Activated CD8-positive, alpha-beta T cell treated with anti-CD3 and anti-CD28 coated beads, Interleukin-2, amount 10 ng/mL, durations not matched to agents 7 days and 5 days (primary cell): ENCODE measurements around the gene MAP1LC3A. TPM values are rescaled to one million over a fixed set of nuclear protein-coding genes. Genes with fewer than 3 reads are reported as not detected.

Source experiments
- ATAC-seq: fragments of 150-1000 bp; cut with Tn5 transposase; one replicate; pipeline ENCODE4 v1.10.0; 2021; ENCODE audit warnings: moderate library complexity
- CTCF ChIA-PET: fragments of 350-600 bp; sonication (Branson Sonifier 250); formaldehyde crosslinking; loops from one replicate; lab custom pipeline; 2021; ENCODE audit warnings: antibody characterized with exemption; lab: Charles Lee
- POLR2A ChIA-PET: fragments of 350-600 bp; sonication (Branson Sonifier 250); formaldehyde crosslinking; loops from one replicate; lab custom pipeline; 2021; ENCODE audit warnings: antibody characterized with exemption; lab: Charles Lee
- DNase-seq: peaks from one replicate; pipeline ENCODE4 v3.0.0-alpha.2; 2020
- H3K27ac Mint-ChIP-seq: one replicate; pipeline ENCODE4 v1.8.0; 2021; ENCODE audit warnings: mild to moderate bottlenecking, mixed read lengths
- H3K27me3 Mint-ChIP-seq: one replicate; pipeline ENCODE4 v1.8.0; 2021; ENCODE audit warnings: low read depth, mixed read lengths
- H3K36me3 Mint-ChIP-seq: one replicate; pipeline ENCODE4 v1.8.0; 2021; ENCODE audit warnings: low read depth, mixed read lengths
- H3K4me1 Mint-ChIP-seq: one replicate; pipeline ENCODE4 v1.8.0; 2021; ENCODE audit warnings: low read depth, mixed read lengths
- H3K4me3 Mint-ChIP-seq: one replicate; pipeline ENCODE4 v1.8.0; 2021; ENCODE audit warnings: mild to moderate bottlenecking, mixed read lengths
- H3K9me3 Mint-ChIP-seq: one replicate; pipeline ENCODE4 v1.8.0; 2022; ENCODE audit warnings: mixed read lengths; ENCODE audit not compliant: insufficient read depth
- total RNA-seq, 2 experiments: library from RNA; stranded (reverse); gene quantifications; one replicate each; pipeline ENCODE4 v1.2.3, GENCODE V29; 2021

The MAP1LC3A gene
- total RNA-seq, 2 experiments from 2014 or later, result 1.4 to 1.6 TPM

DNA sequence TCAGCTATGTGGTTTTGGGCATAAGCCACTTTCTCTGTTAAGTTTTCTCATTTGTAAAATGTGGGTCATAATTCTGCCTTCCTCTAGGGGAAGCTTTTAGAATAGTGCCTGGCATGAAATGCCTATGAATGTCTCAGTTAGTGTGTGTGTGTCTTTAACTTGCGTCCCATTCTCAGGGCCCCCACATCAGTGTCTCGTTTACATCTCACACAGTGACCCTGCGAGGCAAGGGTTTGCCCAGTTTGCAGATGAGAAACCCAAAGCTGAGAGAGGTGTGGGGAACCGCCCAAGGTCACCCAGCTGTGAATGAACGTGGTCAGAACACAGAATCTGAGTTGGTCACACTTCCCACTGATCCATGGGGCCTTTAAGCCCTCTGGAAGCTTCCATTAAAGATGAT, 28.2 kb upstream of the MAP1LC3A start:
- CTCF ChIA-PET, result interaction anchor here (1.0 to 3.7 kb wide), 4 partner anchors 9 to 231 kb away, joined by 3 to 16 read pairs (median 8); no protein-coding TSS in a partner anchor
- Mint-ChIP-seq H3K27me3 (no peaks in the 10 kb centered on the region), H3K4me1 (peaks cover 2% of the 10 kb centered on the region), H3K27ac (no peak overlapping the region), H3K36me3 (peaks cover 47% of the 10 kb centered on the region), H3K9me3 (no peaks in the 10 kb centered on the region), H3K4me3 (no peak overlapping the region)
- no peak for DNase-seq
- POLR2A ChIA-PET, result no interaction called here
- ATAC-seq, result no peak

DNA sequence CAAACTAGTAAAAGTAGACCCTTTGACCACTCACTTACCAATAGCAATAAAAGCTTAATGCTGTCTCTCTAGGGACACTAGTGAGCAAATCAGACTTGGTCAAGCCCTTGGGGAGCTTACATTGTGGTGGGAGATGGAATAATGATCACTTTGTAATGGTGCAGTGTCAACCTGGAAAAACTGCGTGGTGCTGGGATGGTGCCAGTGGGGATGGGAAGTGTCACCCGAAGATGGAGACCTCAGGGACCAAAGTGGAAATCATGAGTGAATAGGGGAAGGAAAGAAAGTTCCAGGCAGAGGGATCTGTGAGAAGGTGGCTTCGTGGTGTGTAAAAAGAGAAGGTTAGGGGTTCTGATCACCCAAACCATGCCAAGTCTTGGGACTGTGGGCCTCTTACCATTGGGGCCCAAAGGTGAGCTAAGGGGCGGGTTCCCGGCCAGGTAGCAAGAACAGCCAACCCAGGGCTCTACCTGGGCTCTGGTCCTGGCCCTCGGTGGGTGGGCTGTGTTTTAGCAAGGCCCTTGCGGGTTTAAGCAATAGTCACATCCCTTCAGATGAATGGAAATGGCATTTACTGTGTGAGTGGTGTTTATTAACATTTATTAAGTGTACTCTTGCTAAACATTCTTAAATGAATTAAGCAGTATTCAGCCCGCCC, 26.8 kb upstream of the MAP1LC3A start:
- H3K4me1 Mint-ChIP-seq, result peaks cover 2% of the 10 kb centered on the region
- H3K4me3 Mint-ChIP-seq, result no peak overlapping the region
- POLR2A ChIA-PET, result interaction anchor here (1.5 kb wide), 1 partner anchor 12 kb away, joined by 3 read pairs; no protein-coding TSS in a partner anchor
- peaks cover 46% of the 10 kb centered on the region for H3K36me3 Mint-ChIP-seq
- ATAC-seq (no peak), DNase-seq (no peak)
- peak overlapping the region; percentile 22 for H3K27ac Mint-ChIP-seq
- CTCF ChIA-PET, result interaction anchor here (1.1 to 3.7 kb wide), 3 partner anchors 15 to 219 kb away, joined by 3 to 16 read pairs (median 3); no protein-coding TSS in a partner anchor
- H3K9me3 Mint-ChIP-seq, result no peaks in the 10 kb centered on the region
- no peaks in the 10 kb centered on the region for H3K27me3 Mint-ChIP-seq

DNA sequence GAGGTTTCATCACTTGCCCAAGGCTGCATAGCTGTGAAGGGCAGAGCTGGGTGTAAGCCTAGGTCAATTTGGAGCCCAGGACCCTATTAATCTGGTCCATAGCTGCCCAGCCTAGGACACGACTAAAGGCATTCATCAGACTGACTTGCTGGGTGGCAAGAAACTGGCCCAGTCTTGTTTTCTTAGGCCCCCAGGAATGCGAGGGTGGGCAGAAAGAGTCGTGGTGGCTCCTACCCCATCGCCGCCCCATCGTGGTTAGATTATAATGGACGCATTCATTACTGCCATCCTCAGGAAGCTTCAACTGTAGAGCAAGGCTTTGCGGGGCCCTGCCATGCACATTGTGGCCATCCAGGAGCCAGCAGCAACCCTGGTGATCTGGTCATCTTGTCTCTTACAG, 26.2 kb upstream of the MAP1LC3A start:
- CTCF ChIA-PET, result interaction anchor here (3.7 kb wide), 1 partner anchor 220 kb away, joined by 16 read pairs; no protein-coding TSS in a partner anchor
- H3K27me3 Mint-ChIP-seq, result no peaks in the 10 kb centered on the region
- no peaks in the 10 kb centered on the region for H3K9me3 Mint-ChIP-seq
- no peak for DNase-seq
- no peak for ATAC-seq
- no peak overlapping the region for H3K27ac Mint-ChIP-seq
- H3K36me3 Mint-ChIP-seq, result peaks cover 46% of the 10 kb centered on the region
- H3K4me1 Mint-ChIP-seq, result peaks cover 2% of the 10 kb centered on the region
- H3K4me3 Mint-ChIP-seq, result no peak overlapping the region
- POLR2A ChIA-PET, result interaction anchor here (1.5 kb wide), 1 partner anchor 11 kb away, joined by 3 read pairs; no protein-coding TSS in a partner anchor

DNA sequence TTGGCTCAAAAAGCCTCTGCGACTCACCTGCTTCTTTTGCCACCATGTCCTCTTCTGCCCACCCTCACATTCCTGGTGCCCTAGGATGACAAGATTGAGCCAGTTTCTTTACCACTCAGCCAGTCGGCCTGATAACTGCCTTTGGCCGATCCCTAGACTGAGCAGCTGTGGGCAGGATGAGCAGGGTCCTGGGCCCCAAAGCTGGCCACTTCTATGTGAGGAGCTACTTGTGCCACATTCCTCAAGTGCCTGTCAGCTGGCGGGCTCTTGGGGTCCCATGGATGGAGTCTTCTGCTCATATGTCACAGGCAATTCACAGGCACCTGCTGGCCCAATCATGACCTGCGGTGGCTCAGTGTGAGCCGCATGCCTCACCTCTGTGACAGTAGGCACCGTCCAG, 25.8 kb upstream of the MAP1LC3A start:
- CTCF ChIA-PET, result interaction anchor here (3.7 kb wide), 1 partner anchor 220 kb away, joined by 16 read pairs; no protein-coding TSS in a partner anchor
- no peak for DNase-seq

DNA sequence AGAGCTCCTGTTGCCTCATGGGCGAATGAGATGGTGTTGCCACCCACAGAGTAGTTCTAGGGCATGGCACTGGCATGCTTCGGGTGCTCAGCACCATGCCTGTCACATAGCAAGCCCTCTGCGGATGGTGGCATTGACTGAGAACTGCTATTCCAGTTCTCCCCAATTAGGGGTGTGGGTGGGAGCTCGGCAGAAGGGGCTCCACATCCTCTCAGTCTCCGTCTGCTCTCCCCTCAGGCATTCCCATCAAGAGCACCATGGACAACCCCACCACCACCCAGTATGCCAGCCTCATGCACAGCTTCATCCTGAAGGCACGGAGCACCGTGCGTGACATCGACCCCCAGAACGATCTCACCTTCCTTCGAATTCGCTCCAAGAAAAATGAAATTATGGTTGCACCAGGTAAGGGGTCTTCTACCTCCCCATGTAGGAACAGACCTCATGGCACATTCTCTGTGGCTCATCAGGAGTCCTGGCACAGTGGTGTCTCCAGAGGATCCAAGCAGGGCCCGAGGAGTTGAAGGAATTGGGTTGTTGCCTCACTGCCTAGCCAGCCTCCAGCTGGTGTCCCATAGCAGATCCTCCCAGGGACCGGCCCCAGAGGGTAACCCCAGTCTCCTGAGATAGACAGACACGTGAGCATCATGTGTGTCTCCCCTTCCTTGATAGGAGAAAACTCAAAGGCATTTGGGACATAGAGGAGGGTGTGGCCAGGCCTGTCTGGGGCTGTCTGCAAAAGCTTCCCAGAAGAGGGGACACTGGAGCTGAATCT, 23.9 kb upstream of the MAP1LC3A start:
- Mint-ChIP-seq H3K4me3 (no peak overlapping the region), H3K4me1 (peaks cover 4% of the 10 kb centered on the region)

More for the DNA sequence above, 25.8 kb upstream of the MAP1LC3A start:
- H3K4me1 Mint-ChIP-seq, result peaks cover 2% of the 10 kb centered on the region
- H3K4me3 Mint-ChIP-seq, result no peak overlapping the region
- no peak for ATAC-seq
- H3K27me3 Mint-ChIP-seq, result no peaks in the 10 kb centered on the region
- no peak overlapping the region for H3K27ac Mint-ChIP-seq
- POLR2A ChIA-PET, result interaction anchor here (1.5 kb wide), 1 partner anchor 11 kb away, joined by 3 read pairs; no protein-coding TSS in a partner anchor
- H3K36me3 Mint-ChIP-seq, result peaks cover 44% of the 10 kb centered on the region
- H3K9me3 Mint-ChIP-seq, result no peaks in the 10 kb centered on the region

DNA sequence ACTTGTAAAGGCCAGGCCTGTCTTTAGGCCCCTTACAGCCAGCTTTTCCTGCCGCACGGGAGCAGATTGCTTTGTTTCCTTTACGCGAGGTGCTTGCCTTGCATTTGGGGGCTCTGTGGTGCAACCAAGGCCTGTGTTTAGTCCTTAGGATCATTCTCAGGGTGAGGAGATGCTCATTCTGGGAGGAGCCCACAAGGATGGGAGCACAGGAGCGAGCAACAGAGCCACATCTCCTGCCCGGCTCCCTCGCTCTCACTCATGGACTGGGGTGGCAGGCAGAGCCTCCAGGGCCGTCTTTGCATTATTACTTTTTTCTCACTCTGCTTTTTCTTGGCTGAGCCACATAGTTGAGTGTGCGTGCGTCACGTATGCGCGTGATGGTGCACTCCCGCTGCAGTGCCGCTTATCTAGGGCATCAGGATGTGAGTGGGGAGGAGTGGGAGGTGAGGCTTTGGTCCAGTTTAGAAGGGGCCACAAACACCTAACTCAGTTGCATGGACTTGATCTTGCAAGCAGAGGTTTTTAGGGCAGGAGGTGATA, 23.1 kb upstream of the MAP1LC3A start:
- Mint-ChIP-seq H3K36me3 (peaks cover 37% of the 10 kb centered on the region), H3K9me3 (no peaks in the 10 kb centered on the region), H3K4me3 (no peak overlapping the region), H3K27me3 (no peaks in the 10 kb centered on the region), H3K4me1 (peaks cover 3% of the 10 kb centered on the region), H3K27ac (no peak overlapping the region)
- no peak for ATAC-seq
- ChIA-PET CTCF (interaction anchor here (1.0 to 2.0 kb wide), 2 partner anchors 223 to 234 kb away, joined by 3 to 10 read pairs; no protein-coding TSS in a partner anchor), POLR2A (no interaction called here)
- no peak for DNase-seq

More for the DNA sequence above, 23.9 kb upstream of the MAP1LC3A start:
- no peak for DNase-seq
- POLR2A ChIA-PET, result no interaction called here
- Mint-ChIP-seq H3K27me3 (no peaks in the 10 kb centered on the region), H3K9me3 (no peaks in the 10 kb centered on the region), H3K27ac (no peak overlapping the region), H3K36me3 (peaks cover 33% of the 10 kb centered on the region)
- CTCF ChIA-PET, result interaction anchor here (1.0 kb wide), 2 partner anchors 222 to 223 kb away, joined by 3 read pairs; no protein-coding TSS in a partner anchor
- ATAC-seq, result no peak

DNA sequence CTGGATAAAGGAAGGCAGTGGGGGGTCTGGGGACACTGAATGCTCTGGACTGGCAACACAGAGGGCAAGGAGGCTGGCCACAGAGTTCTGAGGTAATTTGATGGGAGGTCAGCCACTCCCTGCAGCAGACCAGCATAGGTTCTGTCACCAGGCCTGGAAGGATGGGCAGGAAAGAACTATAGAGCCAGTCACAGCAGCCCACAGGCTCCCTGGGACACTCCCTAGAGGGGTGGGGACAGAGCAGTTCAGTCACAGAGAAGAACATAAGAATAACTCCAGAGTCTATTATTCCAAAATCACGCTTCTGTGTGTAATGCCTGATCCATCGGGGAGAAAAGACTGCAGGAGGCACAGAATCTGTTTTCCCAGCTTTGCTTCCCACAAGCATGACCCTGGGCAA, 22.7 kb upstream of the MAP1LC3A start:
- no peak for ATAC-seq
- H3K4me1 Mint-ChIP-seq, result peaks cover 2% of the 10 kb centered on the region
- no peak overlapping the region for H3K4me3 Mint-ChIP-seq
- H3K27me3 Mint-ChIP-seq, result no peaks in the 10 kb centered on the region
- no peak overlapping the region for H3K27ac Mint-ChIP-seq
- peaks cover 40% of the 10 kb centered on the region for H3K36me3 Mint-ChIP-seq
- DNase-seq, result no peak
- ChIA-PET POLR2A (no interaction called here), CTCF (interaction anchor here (1.2 to 2.0 kb wide), 2 partner anchors 173 to 234 kb away, joined by 3 to 10 read pairs; no protein-coding TSS in a partner anchor)
- no peaks in the 10 kb centered on the region for H3K9me3 Mint-ChIP-seq

DNA sequence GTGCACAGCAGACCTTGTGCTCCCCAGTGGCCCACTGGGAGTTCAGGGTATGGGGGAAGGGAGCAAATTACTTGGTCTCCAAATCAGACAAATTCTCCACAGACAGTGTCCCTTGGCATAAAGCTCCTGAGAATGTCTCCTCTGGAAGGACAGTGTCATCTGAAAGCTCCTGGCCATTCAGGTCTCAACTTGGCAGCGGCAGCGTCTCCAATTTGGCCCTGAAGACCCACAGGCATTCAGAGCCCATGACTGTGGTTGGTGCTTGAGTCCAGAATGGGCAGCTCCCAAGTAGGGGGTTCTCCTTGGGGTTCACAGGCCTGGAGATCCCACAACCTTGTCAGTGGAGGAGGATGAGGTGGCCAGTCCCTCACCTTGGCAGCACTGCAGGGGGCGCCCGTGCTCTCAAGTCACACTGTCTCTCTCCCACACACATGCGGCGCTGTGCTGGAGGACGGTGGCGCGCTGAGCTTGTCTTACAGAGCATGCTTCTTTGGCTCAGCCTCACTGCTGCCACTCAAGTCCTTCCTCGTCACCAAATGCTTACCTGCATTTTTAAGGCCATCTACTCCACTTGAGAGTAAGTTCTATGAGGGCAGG, 21.6 kb upstream of the MAP1LC3A start:
- POLR2A ChIA-PET, result interaction anchor here (1.0 kb wide), 1 partner anchor 168 kb away, joined by 3 read pairs; no protein-coding TSS in a partner anchor
- Mint-ChIP-seq H3K36me3 (peaks cover 44% of the 10 kb centered on the region), H3K4me3 (no peak overlapping the region), H3K4me1 (peaks cover 2% of the 10 kb centered on the region), H3K27ac (no peak overlapping the region), H3K9me3 (no peaks in the 10 kb centered on the region), H3K27me3 (no peaks in the 10 kb centered on the region)
- CTCF ChIA-PET, result interaction anchor here (1.2 to 5.0 kb wide), 7 partner anchors 14 to 233 kb away, joined by 3 to 77 read pairs (median 4); partner anchors contain the start of gene TP53INP2
- ATAC-seq (peak; percentile 47), DNase-seq (peak; percentile 51)

DNA sequence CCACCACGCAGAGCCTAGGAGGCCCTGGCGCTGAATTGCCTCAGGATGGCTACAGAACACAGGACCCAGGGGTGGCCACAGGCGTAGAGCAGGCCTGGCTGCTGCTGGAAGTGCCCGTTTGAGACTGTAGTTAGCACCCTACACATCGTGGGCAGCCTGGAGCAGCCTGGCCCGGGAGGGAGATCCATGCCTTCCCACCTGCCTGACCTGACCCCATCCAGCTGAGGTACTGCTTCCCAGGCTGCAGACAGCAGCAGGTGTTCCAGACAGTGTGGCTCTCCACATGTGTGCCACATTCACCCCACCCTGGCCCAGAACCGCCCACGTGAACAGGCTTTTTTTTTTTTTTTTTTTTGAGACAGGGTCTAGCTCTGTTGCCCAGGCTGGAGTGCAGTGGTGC, 20.9 kb upstream of the MAP1LC3A start:
- H3K9me3 Mint-ChIP-seq, result no peaks in the 10 kb centered on the region
- H3K27me3 Mint-ChIP-seq, result no peaks in the 10 kb centered on the region
- ChIA-PET CTCF (interaction anchor here (0.9 to 5.0 kb wide), 10 partner anchors 11 to 232 kb away, joined by 3 to 77 read pairs (median 6); partner anchors contain the start of gene TP53INP2), POLR2A (interaction anchor here (1.0 kb wide), 1 partner anchor 169 kb away, joined by 3 read pairs; no protein-coding TSS in a partner anchor)
- ATAC-seq (no peak), DNase-seq (no peak)
- peaks cover 2% of the 10 kb centered on the region for H3K4me1 Mint-ChIP-seq
- no peak overlapping the region for H3K27ac Mint-ChIP-seq
- H3K4me3 Mint-ChIP-seq, result no peak overlapping the region
- peaks cover 44% of the 10 kb centered on the region for H3K36me3 Mint-ChIP-seq

DNA sequence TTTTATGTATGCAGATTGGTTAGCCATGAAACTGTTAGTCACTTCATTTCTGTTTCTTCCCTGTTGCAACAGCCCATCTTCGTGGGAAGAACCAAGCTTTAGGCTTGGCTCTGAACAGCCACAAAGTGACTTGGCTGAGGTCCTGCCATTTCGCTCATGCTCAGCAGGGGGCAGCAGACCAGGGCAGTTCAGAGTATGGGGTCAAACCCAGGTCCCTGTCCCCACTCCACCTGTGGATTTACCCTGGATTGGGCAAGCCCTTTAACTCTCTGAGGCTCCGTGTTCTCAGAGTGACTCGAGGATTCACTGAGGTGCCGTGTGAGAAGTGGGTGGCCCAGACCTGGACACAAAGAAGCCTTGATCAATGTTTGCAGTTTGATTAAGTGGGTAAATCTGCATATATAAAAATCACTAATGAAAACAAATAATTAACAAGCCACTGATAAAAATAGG, 19.8 kb upstream of the MAP1LC3A start:
- ATAC-seq (peak; percentile 66), DNase-seq (peak; percentile 66)
- Mint-ChIP-seq H3K4me3 (no peak overlapping the region), H3K36me3 (peaks cover 44% of the 10 kb centered on the region), H3K9me3 (no peaks in the 10 kb centered on the region), H3K4me1 (peaks cover 2% of the 10 kb centered on the region), H3K27ac (no peak overlapping the region), H3K27me3 (no peaks in the 10 kb centered on the region)
- ChIA-PET POLR2A (no interaction called here), CTCF (interaction anchor here (0.6 to 5.0 kb wide), 28 partner anchors 8 to 287 kb away, joined by 3 to 77 read pairs (median 4); partner anchors contain the start of genes NCOA6 and TP53INP2)
